GM21717 (cell line): ENCODE measurements around the gene TAOK3.
"Not testable (repeated sequence)": the region's sequence is repeated elsewhere in the genome, so short reads cannot be mapped to it uniquely, and the experiment has no call there.

Source experiments
- ATAC-seq: cut with Tn5 transposase; IDR thresholded peaks from one replicate; pipeline ENCODE4 v1.9.1; 2021; ENCODE audit warnings: mild to moderate bottlenecking, moderate library complexity; ENCODE audit not compliant: unreplicated experiment

The TAOK3 gene

DNA sequence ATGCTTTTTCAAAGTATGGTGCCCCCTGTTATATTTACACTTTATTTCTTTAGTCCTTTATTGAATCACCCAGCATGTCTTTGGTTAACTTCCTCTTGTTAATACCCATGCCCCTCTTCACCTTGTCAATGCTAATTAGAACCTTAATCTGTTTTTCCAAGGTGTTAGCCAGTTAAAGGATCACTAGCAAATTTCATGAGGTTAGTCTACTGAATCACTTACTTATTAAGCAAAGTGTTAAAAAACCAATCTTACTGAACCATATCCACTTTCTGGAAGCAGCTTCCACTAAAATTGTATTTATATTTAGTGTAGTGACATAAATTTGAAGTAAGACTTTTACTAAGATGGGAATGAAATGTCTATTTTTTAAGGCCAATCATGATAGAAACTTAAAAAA lies 27.9 kb downstream of the TAOK3 start:
- no peak for ATAC-seq

DNA sequence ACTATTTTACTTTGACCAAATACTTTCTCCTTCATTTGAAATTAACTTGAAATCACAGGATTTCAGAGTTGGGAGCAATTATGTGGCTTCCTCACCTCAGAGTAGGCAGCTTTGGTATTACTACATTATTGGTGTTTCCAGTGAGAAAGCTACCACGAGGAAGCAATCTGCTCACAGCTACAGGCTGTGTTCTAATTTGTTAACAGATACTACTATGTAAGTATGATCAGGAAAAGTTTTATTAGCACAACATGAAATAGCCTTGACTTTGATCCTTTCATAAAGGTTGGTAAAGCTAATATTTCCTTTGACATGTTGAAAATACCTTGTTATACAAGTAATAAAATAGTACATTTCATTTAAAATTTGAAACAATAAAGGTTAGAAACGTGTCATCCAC lies 30.6 kb downstream of the TAOK3 start:
- no peak for ATAC-seq

DNA sequence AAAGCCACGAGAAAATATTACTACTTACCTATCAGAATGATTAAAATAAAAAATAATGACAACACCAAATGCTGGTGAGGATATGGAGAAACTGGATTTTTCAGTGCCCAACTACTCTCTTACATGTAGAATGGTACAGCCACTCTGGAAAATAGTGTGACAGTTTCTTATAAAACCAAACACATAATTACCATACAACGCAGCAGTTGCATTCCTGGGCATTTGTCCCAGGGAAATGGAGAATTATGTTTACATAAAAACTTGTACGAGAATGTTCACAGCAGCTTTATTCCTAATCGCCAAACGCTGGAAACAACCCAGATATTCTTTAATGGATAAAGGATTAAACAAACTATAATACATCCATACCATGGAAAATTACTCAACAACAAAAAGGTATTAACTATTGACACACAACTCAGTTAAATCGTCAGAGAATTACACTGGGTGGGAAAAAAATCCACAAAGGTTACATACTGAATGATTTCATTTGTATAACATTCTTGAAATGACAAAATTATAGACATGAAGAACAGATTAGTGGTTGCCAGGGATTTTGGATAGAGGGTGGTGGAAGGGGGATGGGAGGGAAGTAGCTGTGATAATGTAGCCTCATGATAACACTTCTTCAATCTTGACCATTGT lies 35.4 kb downstream of the TAOK3 start:
- no peak for ATAC-seq

DNA sequence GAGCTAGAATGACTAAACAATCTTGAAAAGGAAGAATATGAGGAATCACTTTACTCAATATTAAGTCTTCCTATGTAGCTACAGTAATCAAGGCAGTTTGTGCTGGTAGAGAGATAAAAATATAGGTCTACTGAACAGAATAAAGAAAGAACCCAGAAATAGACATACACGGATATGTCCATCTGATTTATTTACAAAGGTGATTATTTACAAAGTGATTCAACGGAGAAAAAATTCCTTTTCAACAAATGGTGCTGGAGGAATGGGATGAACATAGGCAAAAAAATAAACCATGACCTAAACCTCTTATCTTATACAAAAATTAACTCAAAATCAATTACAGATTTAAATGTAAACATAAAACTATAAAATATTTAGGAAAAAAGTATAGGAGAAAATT lies 36.6 kb downstream of the TAOK3 start:
- ATAC-seq, result no peak

DNA sequence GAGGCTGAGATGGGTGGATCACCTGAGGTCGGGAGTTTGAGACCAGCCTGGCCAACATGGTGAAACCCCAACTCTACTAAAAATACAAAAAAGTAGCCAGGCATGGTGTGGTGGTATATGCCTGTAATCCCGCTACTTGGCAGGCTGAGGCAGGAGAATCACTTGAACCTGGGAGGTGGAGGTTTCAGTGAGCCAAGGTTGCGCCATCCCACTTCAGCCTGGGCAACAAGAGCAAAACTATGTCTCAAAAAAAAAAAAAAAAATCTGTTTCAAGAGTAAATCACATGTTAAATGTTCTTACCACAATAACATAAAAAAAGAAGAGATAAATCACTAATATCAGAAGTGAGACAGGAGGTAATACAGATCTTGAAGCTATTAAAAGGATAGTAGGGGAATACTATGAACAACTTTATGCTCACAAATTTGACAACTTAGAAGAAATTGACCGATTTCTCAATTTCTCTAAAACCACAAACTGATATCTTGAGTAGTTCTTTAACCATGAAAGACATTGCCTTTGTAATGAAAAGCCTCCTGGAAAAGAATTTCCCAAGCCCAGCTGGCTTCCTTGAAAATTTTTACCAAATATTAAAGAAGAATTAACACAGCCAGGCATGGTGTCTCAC lies 37.7 kb downstream of the TAOK3 start:
- ATAC-seq, result no peak

DNA sequence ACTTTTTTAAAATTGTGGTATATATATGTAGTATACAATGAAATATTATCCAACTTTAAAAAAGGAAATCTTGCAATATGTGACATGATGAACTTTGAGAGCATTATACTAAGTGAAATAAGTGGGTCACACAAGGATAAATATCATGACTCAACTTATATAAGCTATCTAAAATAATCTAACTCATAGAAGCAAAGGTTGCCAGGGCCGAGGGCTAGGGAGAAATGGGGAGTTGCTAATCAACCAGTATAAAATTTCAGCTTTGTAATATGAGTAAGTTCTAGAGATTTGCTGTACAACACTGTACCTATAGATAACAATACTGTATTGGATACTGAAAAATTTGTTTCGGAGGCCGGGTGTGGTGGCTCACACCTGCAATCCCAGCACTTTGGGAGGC lies 38.5 kb downstream of the TAOK3 start:
- ATAC-seq, result no peak

DNA sequence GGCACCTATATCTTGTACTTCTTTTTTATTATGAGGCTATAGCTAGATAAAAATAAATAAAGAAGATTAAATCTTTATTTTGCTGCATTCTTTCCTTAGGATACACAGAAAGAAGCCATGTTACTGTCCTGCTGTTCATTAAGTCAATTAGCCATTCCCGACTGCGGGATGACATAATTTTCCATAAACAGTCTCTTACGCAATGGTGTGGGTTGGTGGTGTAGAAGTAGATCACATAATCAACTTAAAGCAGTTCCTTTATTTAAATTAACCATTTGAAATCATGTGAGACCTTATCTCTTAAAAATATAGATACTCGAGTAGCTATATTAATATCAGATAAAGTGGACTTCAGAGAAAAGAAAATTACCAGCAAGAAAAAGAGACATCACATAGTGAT lies 40.2 kb downstream of the TAOK3 start:
- no peak for ATAC-seq

DNA sequence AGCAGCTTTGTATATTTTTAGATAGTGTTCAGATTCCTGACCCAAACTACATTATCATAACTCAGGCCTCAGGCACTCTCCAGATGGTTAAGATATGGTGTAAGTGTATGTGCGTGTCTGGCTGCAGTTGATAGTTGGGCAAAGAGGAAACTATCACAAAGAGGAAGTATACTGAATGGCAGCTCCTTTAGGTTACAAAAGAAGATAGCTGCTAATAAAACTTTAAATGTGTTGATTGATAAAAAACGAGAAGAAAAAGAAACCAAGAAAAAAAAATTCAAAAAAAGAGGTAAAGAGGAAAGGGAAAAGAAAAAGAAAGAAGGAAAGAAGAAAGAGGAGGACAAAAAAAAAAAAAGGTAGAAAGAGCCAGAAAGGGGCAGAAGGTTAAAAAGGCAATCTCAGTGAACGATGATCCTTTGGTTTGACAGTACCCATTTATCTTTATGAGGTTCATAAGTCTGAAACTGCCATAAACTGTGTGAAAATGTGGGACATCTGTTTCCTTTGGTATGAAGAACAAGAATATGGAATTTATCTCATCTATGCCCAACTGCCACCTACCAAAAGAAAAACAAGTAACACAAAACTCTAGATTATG lies 42.2 kb downstream of the TAOK3 start:
- peak; percentile 67 for ATAC-seq

DNA sequence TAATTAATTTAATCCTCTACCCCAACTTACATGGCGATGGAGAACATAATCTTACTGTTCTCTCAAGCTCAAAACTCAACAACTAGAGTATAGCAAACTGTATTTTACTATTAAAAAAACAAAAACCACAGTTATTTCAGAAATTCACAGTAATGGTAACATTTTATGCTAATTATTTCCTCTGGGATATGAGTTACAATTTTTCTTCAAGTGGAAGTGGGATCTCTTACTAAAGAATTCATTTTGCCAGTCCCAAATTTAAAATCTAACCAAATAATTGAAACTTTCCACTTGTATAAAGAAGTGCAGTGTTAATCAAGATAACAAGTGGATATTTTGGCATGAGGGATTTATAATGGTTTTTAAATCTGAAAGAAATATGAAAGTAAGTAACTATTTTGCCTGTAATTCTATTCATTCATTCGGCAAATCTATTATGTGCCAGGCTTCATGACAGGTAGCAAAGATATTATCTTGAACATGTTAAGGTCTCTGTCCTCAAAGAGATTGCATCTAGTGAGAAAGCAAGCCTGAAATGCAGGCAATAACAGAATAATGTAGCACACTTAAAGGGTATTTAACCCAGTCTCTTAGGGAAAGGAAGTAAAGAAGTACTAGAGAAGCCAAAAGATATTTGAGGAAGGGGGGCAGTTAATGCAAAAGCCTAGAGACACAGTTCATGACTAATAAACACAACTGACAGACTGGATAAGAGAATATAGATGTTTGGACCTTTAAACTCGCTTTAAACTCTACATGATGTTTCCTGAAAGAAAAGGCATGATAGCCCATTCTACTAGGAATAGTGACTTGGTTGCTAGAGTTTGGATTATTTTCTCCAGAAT lies 44.0 kb downstream of the TAOK3 start:
- ATAC-seq, result no peak

DNA sequence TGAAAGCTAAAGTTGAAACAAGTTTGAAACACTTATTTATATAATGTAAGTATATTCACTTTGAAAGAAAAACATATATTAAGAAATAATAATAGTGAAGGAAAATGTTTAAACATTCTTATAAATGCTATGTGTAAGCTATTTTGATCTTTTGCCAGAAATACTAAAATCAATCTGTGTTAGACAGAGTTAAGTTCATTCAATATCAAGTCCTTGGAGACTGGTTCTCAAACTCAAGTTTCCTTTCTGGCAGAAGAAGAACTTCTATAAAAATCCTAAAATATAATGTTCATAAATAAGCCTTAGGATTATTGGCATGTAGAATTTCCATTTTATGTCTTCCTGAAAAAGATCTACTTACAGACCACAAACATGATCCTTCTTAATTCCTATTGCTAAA lies 45.3 kb downstream of the TAOK3 start:
- ATAC-seq, result no peak

DNA sequence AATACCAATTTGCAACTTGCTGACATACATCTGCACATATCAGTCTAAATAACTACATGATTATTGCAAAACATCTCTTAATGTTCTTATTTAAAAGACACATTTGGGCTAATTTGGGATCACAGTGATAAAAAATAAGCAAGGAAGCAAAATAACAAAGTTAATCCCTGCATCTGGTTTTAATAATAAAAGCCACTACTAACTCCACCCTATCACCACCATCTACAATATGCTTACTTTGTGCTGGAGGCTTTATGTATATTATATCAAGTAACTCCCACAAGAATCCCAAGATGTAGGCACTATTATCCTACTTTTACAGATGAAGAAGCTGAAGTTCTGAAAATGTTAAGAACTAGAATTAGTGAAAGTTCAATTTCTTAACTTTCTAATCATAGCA lies 45.7 kb downstream of the TAOK3 start:
- ATAC-seq, result no peak

DNA sequence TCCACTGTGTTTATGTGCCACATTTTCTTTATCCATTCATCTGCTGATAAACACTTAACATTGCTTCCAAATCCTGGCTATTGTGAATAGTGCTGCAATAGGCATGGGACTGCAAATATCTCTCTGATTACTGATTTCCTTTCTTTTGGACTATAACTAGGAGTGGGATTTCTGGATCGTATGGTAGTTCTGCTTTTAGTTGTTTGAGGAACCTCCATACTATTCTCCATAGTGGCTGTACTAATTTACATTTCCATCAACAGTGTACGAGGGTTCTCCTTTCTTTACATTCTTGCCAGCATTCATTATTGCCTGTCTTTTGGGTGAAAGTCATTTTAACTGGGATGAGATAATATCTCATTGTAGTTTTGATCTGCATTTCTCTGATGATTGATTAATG lies 47.6 kb downstream of the TAOK3 start:
- no peak for ATAC-seq

DNA sequence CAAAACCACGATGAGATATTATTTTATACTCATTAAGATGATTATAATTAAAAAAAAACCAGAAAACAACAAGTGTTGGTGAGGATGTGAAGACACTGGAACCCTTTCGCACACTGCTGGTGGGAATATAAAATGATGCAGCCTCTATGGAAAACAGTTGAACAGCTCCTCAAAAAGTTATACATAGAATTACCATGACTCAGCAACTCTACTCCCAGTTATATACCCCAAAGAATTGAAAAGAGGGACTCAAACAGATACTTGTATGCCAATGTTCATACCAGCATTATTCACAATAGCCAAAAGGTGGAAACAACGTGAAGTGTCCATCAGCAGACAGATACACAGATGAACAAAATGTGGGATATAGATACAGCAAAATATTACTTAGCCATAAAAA lies 53.1 kb downstream of the TAOK3 start:
- no peak for ATAC-seq

DNA sequence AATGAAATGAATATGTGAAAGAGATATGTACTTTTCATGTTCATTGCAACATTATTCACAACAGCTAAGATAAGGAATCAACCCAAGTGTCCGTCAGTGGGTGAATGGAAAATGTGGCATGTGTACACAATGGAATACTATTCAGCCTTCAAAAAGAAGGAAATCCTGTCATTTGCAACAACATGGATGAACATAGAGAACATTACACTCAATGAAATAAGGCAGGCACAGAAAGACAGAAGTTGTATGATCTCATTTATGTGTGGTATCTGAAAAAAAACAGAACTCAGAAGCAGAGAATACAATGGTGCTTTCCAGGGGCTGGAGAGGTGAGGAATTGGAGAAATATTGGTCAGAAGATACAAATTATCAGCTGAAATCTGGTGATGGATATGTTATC lies 54.0 kb downstream of the TAOK3 start:
- ATAC-seq, result no peak

DNA sequence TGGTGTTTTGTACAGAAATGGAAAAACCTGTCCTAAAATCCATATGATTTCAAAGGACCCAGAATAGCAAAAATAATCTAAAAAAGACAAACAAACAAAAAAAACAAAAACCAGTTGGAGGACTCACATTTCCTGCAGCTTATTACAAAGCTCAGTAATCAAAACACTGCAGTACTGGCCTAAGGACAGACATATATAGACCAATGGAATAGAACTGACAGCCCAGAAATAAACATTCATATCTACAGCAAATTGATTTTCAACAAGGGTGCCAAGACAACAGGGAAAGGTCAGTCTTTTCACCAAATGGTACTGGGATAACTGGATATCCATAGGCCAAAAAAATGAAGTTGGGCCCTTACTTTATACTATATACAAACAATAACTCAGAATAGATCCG lies 55.0 kb downstream of the TAOK3 start:
- ATAC-seq, result no peak

DNA sequence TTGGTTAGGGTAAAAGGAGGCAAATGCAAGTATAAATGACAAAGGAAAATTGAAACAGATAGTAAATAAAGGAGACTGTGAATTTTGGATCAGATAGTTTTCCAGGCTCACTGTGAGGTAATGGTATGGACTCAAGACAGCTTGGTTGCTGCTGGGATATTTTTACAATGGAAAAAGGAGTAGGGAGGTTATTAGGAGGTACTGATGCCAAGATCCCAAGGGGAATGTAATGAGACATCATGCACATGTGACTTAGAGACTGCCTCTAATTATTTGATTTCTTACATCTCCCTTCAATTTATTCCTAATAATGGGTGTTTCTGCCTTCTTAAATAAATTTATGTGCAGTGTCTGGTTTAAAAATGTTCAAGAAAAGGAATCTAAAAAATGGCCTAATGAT lies 56.9 kb downstream of the TAOK3 start:
- ATAC-seq, result no peak

DNA sequence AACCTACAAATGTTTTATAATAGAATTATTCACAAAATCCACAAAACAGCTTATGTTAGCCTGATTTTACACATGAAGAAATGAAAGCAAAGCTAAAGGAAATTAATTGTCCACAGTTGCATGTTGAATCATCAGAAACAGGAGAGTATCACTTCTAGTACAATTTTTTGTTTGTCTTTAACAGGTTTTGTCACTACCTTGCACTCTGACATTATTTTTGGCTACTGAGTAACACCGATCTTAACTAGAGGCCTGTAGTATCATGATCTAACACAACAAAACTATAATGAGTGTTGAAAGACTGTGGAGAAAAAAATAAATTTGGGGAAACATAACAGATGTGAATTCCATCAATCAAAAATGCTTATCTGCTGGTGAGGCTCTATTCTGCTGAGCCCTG lies 60.1 kb downstream of the TAOK3 start:
- ATAC-seq, result peak; percentile 63

DNA sequence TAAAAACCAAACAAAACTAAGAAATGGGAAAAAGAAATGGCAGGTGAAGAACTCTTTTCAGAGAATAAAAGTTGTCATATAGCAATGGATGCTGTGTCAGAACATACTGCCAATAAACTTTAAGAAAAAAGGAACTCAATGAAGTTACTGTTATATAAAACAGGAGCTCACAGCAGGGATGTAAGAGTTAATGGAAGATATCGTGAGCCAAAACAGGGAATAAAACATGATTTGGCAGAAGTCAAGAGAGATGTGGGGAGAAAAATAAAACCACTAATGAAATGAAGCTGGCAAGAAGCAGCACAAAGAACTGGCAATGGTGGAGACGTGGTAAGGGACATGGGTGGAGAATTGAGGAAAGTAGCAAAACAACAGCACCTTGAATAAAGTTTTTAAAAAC lies 61.0 kb downstream of the TAOK3 start:
- no peak for ATAC-seq

DNA sequence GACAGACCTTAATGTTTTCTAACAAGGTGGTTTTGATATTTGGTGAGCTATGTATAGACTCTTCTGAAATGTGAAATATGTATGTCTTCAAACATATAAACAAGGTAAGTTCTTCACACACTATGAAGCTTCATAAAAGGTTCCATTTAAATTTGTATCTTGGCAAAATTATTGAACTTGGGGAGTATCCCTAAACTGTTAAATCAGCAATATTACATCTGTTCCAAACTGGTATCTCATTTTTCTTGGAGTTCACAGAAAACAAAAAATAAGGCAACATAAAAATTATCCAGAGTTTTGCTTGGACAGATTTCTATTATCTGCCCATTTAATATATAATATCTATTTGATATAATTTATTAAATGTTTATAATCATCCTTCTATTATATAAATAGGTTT lies 62.4 kb downstream of the TAOK3 start:
- ATAC-seq, result no peak

DNA sequence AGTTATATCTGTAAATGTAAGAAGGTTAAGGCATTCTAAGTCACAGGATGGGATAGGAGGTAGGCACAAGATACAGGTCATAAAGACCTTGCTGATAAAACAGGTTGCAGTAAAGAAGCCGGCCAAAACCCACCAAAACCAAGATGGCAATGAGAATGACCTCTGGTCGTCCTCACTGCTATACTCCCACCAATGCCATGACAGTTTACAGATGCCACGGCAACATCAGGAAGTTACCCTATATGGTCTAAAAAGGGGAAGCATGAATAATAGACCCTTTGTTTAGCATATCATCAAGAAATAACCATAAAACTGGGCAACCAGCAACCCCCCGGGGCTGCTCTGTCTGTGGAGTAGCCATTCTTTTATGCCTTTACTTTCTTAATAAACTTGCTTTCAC lies 64.7 kb downstream of the TAOK3 start:
- not testable (repeated sequence) for ATAC-seq

DNA sequence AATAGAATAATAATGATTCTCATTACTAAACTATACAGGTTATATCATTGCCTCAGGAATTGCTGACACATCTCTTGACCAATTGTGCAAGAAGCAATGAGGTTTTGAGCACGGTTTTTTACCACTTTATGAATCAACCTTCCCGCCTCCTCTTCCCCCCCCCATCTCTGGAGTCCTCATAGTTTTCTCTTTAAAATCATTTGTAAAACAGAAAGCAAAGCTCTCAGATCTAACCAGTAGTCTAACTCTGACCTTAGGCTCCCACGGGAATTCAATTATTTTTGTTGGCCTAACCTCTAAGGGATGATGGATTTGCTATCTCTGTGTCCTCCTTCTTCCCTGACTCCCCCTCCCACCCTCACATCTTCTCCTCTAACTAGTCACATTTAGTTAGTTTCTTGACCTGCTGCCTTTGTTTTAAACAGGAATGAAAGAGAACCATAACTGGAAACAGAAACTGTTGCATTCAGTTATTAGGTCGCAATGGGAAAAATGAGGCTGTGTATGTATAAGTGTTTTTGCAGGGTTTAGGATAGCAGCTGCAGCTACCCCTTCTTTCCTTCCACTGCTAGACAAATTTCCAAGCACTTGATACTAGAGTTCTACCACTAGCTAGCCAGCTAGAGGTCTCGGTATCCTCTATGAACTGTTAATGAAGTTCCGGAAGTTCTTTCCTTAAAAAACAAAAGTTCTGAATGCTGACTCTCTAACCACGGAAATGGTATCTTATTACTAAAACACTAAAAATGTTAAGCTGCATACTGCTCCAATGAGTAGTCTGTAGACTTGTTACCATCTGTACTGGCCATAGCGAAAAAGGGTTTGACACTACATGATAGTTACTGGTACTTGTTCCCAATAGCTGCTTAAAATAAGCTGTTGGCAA lies 65.4 kb downstream of the TAOK3 start:
- ATAC-seq, result peak; percentile 58
